ENCODE results near the gene PRDM11. TPM values are rescaled to one million over a fixed set of nuclear protein-coding genes. Genes with fewer than 3 reads are reported as not detected.
"Not testable (repeated sequence)": the region's sequence is repeated elsewhere in the genome, so short reads cannot be mapped to it uniquely, and the experiment has no call there.

PRDM11 gene
- total RNA-seq, 2 donors from 2014 or later, result 0.40 to 2.0 TPM

DNA sequence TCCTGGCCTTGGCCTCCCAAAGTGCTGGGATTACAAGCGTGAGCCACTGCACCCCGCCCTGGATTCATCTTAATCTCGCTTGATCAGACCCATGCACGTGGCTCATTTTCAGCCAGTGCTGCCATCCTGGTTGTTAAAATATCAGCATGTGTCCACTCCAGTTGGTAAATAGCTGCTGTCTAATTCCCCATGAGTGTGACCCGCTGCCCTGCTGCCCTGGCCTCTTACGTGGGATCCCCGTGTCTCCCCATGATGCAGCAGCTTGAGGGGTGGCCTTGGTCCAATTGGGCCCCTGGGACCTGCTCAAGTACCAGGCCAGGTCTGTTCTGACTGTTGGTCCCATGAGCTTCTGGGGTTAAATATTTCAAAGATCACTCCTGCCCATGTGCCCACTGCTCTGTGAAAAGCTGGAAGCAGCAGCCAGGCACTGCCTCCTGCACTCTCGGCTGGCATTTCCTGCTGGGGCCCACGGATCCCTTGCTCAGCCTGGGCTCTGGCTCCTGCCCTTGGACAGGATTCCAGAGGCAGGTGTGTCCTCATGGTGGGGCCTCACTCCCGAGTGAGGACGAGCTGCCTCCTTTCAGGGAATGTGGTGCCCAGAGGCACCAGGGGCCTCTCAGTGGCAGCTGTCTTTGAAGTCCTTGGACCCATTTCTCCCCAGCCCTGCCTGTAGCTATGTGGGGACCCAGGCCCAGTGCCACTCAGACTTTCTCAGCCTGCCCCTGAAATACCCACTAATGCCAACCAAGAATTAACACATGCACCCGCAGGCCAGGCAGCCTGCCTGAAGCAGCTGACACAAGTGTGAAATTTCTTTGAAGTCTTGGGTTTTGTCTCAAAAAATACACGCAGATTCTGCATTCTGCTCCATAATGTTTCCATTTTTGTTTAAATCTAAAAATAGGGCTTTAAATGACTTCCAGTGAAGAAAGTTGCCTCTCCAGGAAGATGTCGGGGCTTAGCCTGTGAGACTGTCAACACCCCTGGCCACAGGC, 38.1 kb upstream of the PRDM11 start:
- no peaks in the 10 kb centered on the region for H3K36me3 Mint-ChIP-seq (ENCODE audit: low read depth)

DNA sequence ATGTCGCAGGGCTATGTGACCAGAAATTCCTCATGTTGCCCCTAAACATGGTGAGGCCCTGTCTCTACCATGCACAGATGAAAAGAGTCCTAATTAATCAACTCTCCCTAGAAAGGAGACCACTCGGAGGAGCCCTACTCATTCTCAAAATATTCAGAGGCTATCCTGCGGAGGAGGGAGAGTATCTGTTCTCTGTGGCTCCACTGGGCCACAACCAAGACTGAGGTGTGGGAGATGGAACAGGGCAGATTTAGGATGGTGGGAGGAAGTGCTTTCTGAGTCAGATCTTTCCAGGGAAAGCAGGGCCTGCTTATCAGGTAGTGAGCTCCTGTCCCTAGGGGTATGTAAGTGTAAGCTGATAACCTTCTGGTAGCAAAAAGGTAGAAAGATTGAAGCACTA, 37.0 kb upstream of the PRDM11 start:
- Mint-ChIP-seq H3K9me3 (no peaks in the 10 kb centered on the region), H3K4me3 (no peak overlapping the region)
- ATAC-seq (replicated peaks), result no peak

More for the DNA sequence above, 38.1 kb upstream of the PRDM11 start:
- Mint-ChIP-seq H3K4me3 (no peak overlapping the region), H3K27me3 (peaks cover 22% of the 10 kb centered on the region), H3K4me1 (peaks cover under 1% of the 10 kb centered on the region), H3K9me3 (no peaks in the 10 kb centered on the region), H3K27ac (no peak overlapping the region)
- ATAC-seq (replicated peaks), result no peak

DNA sequence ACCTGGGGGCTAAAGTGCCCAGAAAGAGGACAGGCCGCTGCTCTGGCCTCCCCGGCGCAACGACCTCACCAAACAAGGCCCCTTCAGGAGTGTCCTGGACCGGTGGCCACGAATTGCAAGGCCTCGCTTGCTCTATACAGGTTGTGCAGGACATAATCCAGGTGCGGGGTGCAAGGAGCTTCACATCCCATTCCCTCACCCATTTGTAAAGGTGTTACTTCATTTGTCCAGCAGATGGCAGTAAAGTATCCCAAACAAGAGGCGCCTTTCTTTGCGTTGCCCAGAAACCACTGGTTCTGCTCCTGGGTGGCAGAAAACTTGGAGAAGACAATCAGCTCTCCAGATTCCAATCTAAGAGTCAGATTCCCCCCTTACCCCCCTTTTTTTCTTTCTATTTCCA, 35.9 kb upstream of the PRDM11 start:
- H3K4me1 Mint-ChIP-seq, result no peaks in the 10 kb centered on the region
- ATAC-seq (replicated peaks), result peak; percentile 55
- no peaks in the 10 kb centered on the region for H3K36me3 Mint-ChIP-seq (ENCODE audit: low read depth)
- H3K27me3 Mint-ChIP-seq, result peaks cover 34% of the 10 kb centered on the region
- no peak overlapping the region for H3K4me3 Mint-ChIP-seq
- H3K9me3 Mint-ChIP-seq, result no peaks in the 10 kb centered on the region
- H3K27ac Mint-ChIP-seq, result no peak overlapping the region

More for the DNA sequence above, 37.0 kb upstream of the PRDM11 start:
- H3K4me1 Mint-ChIP-seq, result no peaks in the 10 kb centered on the region
- no peak overlapping the region for H3K27ac Mint-ChIP-seq
- peaks cover 30% of the 10 kb centered on the region for H3K27me3 Mint-ChIP-seq
- no peaks in the 10 kb centered on the region for H3K36me3 Mint-ChIP-seq (ENCODE audit: low read depth)

DNA sequence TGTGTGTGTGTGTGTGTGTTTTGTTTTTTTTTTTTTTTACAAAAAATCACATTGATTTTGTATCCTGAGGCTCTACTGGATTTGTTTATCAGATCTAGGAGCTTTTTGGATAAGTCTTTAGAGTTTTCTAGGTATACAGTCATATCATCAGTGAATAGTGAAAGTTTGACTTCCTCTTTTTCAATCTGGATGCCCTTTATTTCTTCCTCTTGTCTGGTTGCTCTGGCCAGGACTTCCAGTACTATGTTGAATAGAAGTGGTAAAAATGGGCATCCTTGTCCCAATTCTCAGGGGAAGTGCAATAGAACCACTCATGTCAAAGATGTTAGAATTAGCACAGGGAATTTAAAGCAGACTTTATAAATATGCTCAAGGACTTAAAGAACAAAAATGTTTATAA, 32.6 kb upstream of the PRDM11 start:
- peaks cover 41% of the 10 kb centered on the region for H3K27me3 Mint-ChIP-seq
- no peak for ATAC-seq (replicated peaks)
- H3K4me1 Mint-ChIP-seq, result no peaks in the 10 kb centered on the region
- H3K4me3 Mint-ChIP-seq, result no peak overlapping the region
- H3K27ac Mint-ChIP-seq, result no peak overlapping the region
- no peaks in the 10 kb centered on the region for H3K9me3 Mint-ChIP-seq
- H3K36me3 Mint-ChIP-seq (ENCODE audit: low read depth), result no peaks in the 10 kb centered on the region

- H3K9me3 Mint-ChIP-seq; H3K27ac Mint-ChIP-seq; ATAC-seq (replicated peaks); H3K4me3 Mint-ChIP-seq; H3K4me1 Mint-ChIP-seq; H3K36me3 Mint-ChIP-seq (ENCODE audit: low read depth): not testable (repeated sequence)
- H3K27me3 Mint-ChIP-seq, result peaks cover 23% of the 10 kb centered on the region
These were observed 18.6 kb upstream of the PRDM11 start for GRCh38 chr11:45127836-45128235.

- Mint-ChIP-seq H3K9me3 (no peaks in the 10 kb centered on the region), H3K36me3 (ENCODE audit: low read depth) (no peaks in the 10 kb centered on the region), H3K27ac (no peak overlapping the region), H3K27me3 (peaks cover 37% of the 10 kb centered on the region), H3K4me3 (no peak overlapping the region), H3K4me1 (no peaks in the 10 kb centered on the region)
- no peak for ATAC-seq (replicated peaks)
These were observed 12.6 kb upstream of the PRDM11 start for GRCh38 chr11:45133878-45134277.

- Mint-ChIP-seq H3K9me3 (no peaks in the 10 kb centered on the region), H3K4me3 (no peak overlapping the region), H3K36me3 (ENCODE audit: low read depth) (no peaks in the 10 kb centered on the region), H3K27me3 (no peaks in the 10 kb centered on the region), H3K4me1 (peaks cover 4% of the 10 kb centered on the region), H3K27ac (no peak overlapping the region)
- peak; percentile 95 for ATAC-seq (replicated peaks)
These were observed 5.3 kb upstream of the PRDM11 start for GRCh38 chr11:45141171-45141570.

DNA sequence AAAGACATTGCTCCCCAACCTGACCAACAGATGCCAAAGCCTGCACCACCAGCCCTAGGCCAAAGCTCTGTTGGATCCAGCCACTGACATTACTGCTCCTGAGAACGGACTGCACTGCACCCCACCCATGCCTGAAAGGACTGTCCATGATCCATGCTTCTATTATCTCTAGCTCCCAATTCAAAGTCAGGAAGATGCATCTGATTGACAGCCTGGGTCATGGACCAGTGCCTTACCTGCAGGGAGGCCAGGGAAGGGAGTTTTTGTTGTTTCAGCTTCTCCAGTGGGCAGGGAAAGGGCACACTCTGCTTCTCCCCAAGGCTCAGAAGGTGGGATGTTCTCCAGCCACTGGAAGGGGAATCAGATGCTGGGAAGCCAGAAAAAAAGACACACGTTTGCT, 4.8 kb upstream of the PRDM11 start:
- Mint-ChIP-seq H3K27ac (no peak overlapping the region), H3K4me3 (no peak overlapping the region)

DNA sequence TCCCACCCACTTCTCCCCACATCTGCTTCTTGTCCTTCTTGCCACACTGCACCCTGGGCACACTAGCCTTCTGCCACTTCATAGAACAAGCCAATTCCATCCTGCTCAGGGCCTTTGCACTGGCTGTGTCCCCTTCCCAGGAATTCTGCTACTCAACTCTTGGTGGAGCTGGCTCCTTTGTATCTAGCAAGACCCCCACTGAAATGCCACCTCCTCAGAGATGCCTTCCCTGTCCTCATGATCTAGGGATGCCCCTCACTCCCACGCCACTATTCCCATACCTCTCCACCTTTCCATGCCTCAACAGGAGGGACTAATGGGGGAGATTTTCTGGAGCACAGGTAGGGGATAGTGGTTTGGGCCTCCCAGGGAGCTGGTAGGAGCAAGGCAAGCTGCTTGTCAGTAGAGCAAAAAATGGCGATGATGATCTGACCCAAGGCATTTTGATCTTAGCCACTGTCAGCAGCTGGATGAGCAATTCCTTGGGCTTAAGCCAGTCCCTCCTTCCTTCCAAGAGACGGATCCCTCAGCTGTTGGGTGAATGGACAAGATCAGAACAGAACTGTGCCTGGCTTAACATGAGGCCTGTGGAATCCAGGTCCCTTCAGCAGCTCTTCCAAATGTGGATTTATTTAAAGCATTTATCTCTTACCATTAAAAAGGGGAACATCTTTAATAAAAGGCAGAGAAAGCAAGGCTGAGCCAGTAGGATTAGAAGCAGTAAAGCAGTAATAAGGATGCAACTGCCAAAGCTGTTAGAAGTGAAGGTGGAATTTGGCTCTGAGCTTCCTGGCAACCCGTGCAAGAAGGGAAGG, 4.0 kb upstream of the PRDM11 start:
- H3K27me3 Mint-ChIP-seq, result no peaks in the 10 kb centered on the region
- no peak overlapping the region for H3K27ac Mint-ChIP-seq
- no peaks in the 10 kb centered on the region for H3K9me3 Mint-ChIP-seq
- H3K4me3 Mint-ChIP-seq, result no peak overlapping the region
- no peak for ATAC-seq (replicated peaks)
- H3K36me3 Mint-ChIP-seq (ENCODE audit: low read depth), result no peaks in the 10 kb centered on the region
- H3K4me1 Mint-ChIP-seq, result peaks cover 4% of the 10 kb centered on the region

More for the DNA sequence above, 4.8 kb upstream of the PRDM11 start:
- Mint-ChIP-seq H3K36me3 (ENCODE audit: low read depth) (no peaks in the 10 kb centered on the region), H3K4me1 (peaks cover 4% of the 10 kb centered on the region), H3K27me3 (no peaks in the 10 kb centered on the region), H3K9me3 (no peaks in the 10 kb centered on the region)
- ATAC-seq (replicated peaks), result peak; percentile 6

DNA sequence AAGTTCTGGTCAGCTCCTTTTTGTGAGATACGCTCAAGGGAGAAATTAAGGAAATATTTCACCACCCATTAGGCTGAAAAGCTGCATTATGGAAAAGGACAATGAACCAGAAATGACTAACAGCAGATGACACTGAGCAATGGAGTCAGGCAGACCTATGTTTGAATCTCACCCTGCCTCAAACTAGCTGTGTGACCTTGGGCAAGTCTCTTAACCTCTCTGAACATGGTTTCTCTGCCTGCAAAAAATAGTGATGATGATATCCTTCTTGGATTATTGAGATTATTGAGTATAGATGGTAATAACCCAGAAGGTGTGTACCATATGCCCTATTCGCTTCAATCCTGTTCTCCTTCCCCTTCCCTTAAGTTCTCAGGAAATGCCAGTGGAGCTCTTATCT, 2.9 kb upstream of the PRDM11 start:
- H3K36me3 Mint-ChIP-seq (ENCODE audit: low read depth), result no peaks in the 10 kb centered on the region
- H3K4me1 Mint-ChIP-seq, result peaks cover 4% of the 10 kb centered on the region
- H3K4me3 Mint-ChIP-seq, result no peak overlapping the region
- ATAC-seq (replicated peaks), result no peak
- H3K27ac Mint-ChIP-seq, result no peak overlapping the region
- H3K9me3 Mint-ChIP-seq, result no peaks in the 10 kb centered on the region
- H3K27me3 Mint-ChIP-seq, result no peaks in the 10 kb centered on the region

GRCh38 chr11:45144126-45145082, 2.0 kb upstream of the PRDM11 start:
- Mint-ChIP-seq H3K36me3 (ENCODE audit: low read depth) (no peaks in the 10 kb centered on the region), H3K27ac (no peak overlapping the region), H3K9me3 (no peaks in the 10 kb centered on the region), H3K4me1 (peaks cover 4% of the 10 kb centered on the region), H3K4me3 (no peak overlapping the region), H3K27me3 (no peaks in the 10 kb centered on the region)
- no peak for ATAC-seq (replicated peaks)

DNA sequence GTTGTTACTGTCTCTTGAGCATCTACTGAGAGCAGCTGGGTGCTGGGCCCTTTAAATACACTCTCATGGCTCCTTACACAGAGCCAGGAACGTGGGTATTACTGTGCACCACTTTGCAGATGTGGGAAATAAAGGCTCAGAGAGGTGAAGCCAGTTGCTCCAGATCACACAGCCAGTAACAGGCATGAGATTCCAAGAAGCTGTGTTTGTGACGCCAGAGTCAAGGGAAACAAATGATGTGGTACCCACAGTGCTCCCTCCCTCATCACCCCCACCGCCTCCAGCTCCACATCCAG, 1.4 kb upstream of the PRDM11 start:
- Mint-ChIP-seq H3K9me3 (no peaks in the 10 kb centered on the region), H3K36me3 (ENCODE audit: low read depth) (no peaks in the 10 kb centered on the region), H3K4me3 (peak overlapping the region; percentile 75), H3K27me3 (no peaks in the 10 kb centered on the region), H3K27ac (no peak overlapping the region), H3K4me1 (peaks cover 4% of the 10 kb centered on the region)
- no peak for ATAC-seq (replicated peaks)

GRCh38 chr11:45145379-45146071, 914 bp upstream of the PRDM11 start:
- Mint-ChIP-seq H3K36me3 (ENCODE audit: low read depth) (no peaks in the 10 kb centered on the region), H3K9me3 (no peaks in the 10 kb centered on the region), H3K27ac (no peak overlapping the region), H3K4me3 (peak overlapping the region; percentile 75), H3K4me1 (peaks cover 4% of the 10 kb centered on the region), H3K27me3 (no peaks in the 10 kb centered on the region)
- ATAC-seq (replicated peaks), result no peak
